Activated CD8-positive, alpha-beta memory T cell treated with anti-CD3 and anti-CD28 coated beads for 36 hours (primary cell): Measurements from ENCODE around the gene SLC35D1. TPM values are rescaled to one million over a fixed set of nuclear protein-coding genes. Genes with fewer than 3 reads are reported as not detected.
"Not testable (repeated sequence)": the region's sequence is repeated elsewhere in the genome, so short reads cannot be mapped to it uniquely, and the experiment has no call there.

Source experiments
- CTCF ChIA-PET: fragments of 350-600 bp; sonication (Branson Sonifier 250); formaldehyde crosslinking; loops from one replicate; lab custom pipeline; 2021; ENCODE audit warnings: antibody characterized with exemption; lab: Charles Lee
- POLR2A ChIA-PET: fragments of 350-600 bp; sonication (Branson Sonifier 250); formaldehyde crosslinking; loops from one replicate; lab custom pipeline; 2021; ENCODE audit warnings: antibody characterized with exemption; lab: Charles Lee
- total RNA-seq, 2 experiments: library from RNA; stranded (reverse); gene quantifications; one replicate each; pipeline ENCODE4 v1.2.3, GENCODE V29; 2021

SLC35D1 gene
- total RNA-seq, 2 experiments from 2014 or later, result 14.2 to 14.8 TPM

DNA sequence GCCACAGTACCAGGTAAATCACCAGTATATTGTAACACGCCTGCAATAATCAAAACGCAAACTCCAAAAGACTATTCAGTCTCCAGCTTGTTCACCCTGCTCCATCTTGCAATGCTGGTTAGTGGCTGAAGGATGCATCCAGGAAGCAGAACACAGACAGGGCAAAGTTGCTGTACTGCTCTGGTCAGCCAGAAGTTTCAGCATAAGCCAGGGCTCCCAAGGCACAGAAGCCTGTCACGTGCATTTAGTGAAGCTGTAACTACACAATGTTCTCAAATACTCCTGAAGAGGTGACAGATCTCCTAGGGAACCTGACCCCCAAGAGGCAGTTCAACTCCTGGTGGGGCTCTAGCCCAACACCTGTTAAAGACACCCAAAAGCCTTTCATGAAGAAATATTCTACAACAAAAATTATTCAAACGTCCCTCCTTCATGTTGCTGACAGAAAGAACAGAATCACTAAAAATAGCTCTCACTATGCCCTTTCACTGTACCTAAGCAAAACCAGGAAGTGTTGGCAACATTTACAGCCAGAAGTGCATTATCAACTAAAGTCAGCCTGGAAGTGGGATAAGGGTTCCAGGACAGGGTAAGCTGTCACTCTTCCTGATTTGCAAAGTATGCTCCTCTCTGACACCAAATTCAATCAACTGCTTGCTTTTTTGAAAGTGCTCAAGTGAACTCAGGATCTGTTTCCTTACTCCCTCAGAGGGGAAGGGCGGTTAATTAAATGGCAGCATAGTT is 52.1 kb downstream of the SLC35D1 start:
- ChIA-PET POLR2A (no interaction called here), CTCF (no interaction called here)

DNA sequence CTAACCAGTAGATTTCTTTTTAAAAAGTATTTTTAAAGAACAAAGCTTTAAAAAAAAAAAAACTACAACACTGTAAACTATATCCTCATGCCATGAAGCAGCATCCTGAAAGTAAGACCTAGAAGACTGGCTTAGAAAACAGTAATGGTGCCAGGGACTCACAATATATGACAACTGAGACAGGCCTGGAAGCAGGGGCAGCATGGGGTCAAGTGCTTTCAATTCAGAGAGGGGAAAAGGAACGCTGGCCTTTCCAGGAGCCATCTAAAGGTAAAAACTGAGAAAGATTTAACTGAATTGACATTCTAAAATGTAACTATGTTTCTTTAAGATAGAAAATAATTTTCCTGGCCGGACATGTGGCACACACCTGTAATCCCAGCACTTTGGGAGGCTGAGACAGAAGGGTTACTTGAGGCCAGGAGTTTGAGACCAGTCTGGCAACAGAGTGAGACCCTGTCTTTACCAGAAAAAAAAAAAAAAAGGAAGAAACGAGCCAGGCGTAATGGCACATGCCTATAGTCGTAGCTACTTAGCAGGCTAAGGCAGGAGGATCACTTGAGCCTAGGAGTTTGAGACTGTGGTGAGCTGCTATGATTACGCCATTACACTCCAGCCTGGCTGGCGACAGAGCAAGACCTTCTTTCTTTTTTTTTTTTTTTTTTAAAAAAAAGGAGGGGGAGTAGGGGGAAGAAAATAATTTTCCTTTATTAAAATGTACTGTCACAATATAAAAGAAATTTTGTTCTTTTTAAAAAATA is 54.1 kb downstream of the SLC35D1 start:
- ChIA-PET POLR2A (interaction anchor here (0.6 kb wide), 1 partner anchor 65 kb away, joined by 4 read pairs; no protein-coding TSS in a partner anchor), CTCF (no interaction called here)

DNA sequence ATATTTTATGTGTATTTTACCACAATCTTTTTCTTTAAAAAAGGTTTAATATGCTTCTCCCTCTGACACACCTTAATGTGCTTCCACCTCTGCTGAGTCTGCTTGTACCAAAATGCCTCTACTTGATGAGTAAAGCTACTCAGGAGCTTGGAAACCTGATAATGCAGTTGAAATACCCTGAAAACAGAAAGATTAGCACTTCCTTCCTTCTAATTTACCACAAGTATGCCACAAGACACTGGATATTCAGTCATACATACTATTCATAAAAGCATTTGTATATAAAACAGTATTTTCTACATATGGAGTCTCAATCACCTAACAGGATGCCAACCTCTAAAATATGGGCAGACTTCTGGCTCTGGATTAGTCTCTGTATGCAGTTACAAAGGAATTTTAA is 55.0 kb downstream of the SLC35D1 start:
- ChIA-PET POLR2A (interaction anchor here (0.6 kb wide), 1 partner anchor 65 kb away, joined by 4 read pairs; no protein-coding TSS in a partner anchor), CTCF (no interaction called here)

DNA sequence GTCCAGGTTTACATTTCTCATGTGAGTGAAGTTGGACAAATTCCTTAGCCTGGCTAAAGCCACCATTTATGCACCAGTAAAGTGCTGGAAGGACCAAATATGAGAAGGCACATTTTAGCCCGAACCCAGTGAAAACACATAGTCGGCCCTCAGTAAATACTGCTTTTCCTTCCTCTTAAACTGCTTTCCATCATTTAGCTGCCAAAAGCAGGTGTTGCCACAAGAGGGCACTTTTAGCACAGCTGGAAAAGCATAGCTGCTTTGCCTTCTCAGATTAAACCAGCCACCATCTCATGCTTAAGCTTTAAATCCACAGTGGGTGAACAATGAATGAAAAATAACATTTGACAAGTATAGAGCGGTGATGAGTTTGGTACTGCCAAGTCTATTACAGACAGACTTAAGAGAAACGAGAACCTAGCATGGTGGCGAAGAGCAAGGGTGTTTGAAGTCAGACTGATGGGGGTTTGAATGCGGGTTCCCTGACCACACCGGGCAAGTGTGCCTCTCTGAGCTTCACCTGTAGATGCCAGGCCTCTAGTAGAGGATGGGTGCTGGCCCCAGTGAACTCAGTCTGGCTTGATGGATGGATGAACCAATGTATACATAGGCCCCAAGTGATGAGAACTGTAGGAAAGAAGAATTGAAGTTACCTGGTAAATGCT is 57.8 kb downstream of the SLC35D1 start:
- CTCF ChIA-PET, result interaction anchor here (0.6 to 2.0 kb wide), 8 partner anchors 33 to 217 kb away, joined by 3 to 9 read pairs (median 4); no protein-coding TSS in a partner anchor
- POLR2A ChIA-PET, result no interaction called here

DNA sequence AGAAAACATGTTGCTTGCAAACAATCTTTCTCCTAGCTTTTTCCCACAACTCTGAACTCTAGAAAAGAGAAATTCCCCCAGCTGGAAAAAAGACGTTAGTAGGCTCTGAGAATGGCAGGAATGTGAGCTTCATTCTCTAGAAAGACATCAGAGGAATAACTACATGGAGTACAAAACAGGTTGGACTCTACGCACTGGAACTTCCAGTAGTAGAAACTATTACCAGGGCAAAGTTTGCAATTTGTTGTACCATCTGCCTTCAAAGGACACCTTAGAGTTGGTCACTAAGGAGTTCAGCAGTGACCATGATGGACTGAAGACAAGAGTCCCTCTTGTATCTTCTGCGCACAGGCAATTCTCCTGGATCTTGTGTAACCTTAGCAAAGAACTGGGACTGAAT is 60.9 kb downstream of the SLC35D1 start:
- ChIA-PET POLR2A (no interaction called here), CTCF (no interaction called here)

DNA sequence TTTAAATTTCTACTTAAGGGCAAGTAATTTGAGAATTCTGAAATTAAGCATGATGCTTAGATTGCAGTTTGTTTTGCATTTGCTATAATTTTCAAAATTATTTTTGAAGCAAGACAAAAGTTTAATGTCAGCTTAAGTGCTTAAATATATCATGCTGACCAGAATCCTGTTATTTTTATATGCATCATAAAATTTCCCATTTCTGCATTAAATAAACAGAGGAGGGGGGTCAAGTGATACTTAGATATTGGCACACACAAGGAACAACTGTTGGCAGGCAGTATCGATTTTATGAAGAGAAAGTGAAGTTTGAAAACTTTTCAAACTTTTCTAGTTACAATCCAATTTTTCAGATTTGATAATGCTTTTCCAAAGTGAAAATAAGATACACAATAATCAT is 68.1 kb downstream of the SLC35D1 start:
- ChIA-PET POLR2A (no interaction called here), CTCF (interaction anchor here (0.6 to 0.7 kb wide), 2 partner anchors 17 to 30 kb away, joined by 3 to 4 read pairs; no protein-coding TSS in a partner anchor)

DNA sequence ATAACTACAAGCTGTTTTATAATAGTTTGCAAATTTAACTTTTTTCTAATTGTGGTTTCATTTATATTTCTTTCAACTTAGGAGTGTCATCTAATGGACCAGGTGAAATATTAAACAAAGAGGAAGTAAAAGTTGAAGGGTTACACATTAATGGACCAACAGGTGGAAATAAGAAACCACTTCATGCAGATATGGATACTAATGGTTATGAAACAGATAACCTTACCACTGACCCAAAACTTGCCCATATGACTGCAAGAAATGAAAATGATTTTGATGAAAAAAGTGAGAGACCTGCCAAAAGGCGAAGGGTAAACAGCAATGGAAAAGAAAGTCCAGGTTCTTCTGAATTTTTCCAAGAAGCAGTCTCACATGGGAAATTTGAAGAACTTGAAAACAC is 69.5 kb downstream of the SLC35D1 start:
- ChIA-PET POLR2A (no interaction called here), CTCF (no interaction called here)

DNA sequence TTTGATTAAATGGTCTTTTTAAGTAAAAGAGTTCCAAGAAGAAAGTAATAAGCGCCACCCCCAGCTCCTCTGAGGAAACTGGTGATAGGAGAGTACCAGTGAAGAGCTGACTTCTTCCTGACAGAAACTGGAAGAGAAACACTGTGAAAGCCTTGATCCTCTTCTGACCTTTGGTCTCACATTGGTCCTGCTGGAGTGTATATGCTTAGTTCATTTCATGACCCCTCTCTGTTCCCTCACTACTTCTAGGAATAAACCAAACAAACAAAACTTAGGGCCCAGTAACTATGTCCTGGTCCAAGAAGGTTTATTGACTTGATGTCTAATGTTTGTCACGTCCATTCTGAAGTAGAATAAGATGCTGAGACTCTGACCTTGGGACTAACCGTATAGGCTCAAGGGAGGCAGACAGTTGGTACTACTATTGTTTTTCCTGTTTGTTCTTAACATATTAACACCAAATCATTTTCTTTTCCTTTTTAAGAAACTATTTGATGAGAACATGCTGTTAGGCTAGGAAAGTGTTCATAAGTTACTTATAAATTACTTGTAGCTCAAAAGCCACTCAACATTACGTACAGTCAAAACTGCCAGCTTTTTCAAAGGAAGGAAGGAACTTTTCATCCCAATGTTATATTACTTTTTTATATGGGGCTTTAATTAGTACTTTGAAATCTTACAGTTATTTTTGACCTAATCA is 71.2 kb downstream of the SLC35D1 start:
- ChIA-PET CTCF (no interaction called here), POLR2A (no interaction called here)

DNA sequence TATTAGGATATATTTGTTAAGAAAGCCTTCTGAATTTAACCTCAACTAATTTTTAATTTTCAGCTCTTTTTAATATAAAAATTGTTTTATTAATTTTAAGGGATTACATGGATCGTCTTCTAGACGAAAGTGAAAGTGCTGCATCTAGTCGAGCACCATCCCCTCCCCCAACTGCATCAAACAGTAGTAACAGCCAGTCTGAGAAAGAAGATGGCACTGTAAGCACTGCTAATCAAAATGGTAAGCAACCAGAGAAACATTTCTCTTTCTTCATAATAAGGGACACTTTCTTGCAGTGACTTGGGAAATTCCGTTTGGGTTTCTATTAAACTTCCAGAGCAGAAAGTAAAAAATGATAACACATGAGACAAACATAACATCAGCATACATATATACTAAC is 72.3 kb downstream of the SLC35D1 start:
- ChIA-PET POLR2A (no interaction called here), CTCF (no interaction called here)

DNA sequence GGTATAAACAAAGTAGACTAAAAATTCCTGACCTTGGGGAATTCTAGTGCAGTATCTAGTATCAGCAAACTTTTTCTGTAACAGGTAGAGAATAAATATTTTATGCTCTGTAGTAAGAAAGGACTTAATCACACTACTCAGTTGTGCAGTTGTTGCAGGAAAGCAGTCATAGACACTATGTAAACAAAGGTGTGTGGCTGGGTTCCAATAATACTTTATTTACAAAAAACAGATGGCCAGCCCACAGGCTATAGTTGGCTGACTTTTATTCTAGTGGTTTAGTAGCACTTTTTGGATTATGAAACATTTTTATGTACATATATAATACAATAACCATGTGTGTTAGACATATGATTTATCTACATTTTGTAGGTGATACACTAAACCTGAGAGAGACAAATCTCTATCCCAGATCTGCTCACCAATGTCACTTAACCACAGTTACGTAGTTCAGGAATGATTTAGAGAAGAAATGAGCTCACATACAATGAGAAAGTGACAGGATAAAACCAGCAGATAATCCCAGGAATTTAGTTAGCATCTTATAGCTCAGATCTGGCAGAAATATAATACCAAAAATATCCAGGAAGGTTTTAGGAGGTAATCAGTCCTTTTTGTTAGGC is 73.1 kb downstream of the SLC35D1 start:
- ChIA-PET CTCF (no interaction called here), POLR2A (interaction anchor here (0.6 kb wide), 1 partner anchor 38 kb away, joined by 3 read pairs; no protein-coding TSS in a partner anchor)

DNA sequence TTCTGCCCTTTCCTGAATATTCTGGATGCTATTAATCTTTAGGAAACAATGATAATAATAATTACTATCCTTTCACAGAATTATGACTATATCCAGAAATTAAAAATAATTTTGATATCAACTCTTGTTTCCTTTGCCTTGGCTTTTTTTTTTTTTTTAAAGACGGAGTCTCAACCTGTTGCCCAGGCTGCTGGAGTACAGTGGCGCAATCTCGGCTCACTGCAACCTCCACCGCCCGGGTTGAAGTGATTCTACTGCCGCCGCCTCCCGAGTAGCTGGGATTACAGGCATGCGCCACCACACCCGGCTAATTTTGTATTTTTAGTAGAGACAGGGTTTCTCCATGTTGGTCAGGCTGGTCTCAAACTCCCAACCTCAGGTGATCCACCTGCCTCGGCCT is 74.3 kb downstream of the SLC35D1 start:
- CTCF ChIA-PET, POLR2A ChIA-PET: not testable (repeated sequence)

DNA sequence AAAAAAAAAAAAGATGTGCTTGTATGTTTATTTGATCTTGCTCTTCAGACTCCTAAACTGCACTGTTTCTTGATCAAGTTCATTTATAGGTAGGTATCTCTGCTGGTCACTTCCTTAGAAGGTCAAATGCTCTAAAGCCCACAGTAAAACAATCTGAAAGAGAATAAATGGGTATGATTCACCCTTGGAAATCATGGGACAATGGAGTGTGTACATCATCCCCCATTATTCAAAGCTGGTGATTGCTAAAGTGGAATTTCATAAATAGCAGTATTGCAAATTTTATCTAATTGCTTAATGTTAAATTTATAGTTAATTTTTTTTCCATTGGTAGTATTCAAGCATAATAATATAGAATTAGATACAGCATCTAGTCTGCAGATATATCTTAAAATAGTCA is 75.7 kb downstream of the SLC35D1 start:
- POLR2A ChIA-PET, result no interaction called here

DNA sequence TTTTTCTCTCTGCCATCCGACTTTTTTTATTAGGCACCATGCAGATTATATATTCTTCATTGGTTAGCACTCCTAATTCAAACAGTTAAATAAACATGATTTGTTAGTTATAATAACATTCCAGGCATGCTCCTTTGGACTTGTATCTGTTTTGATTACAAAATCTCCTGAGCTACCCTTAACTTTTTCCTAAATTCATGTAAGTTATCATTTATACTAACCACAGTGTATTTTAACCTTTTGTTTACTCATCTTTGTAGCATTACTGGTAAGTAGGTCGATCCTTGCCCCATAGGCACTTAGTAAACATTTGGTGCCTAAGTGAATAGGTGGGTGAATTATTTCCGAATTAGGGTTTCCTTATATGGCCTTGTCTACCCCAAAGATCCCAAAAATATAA is 85.4 kb downstream of the SLC35D1 start:
- ChIA-PET CTCF (interaction anchor here (0.7 kb wide), 1 partner anchor 18 kb away, joined by 4 read pairs; no protein-coding TSS in a partner anchor), POLR2A (interaction anchor here (0.7 kb wide), 1 partner anchor 34 kb away, joined by 3 read pairs; no protein-coding TSS in a partner anchor)

More for the DNA sequence above, 75.7 kb downstream of the SLC35D1 start:
- CTCF ChIA-PET, result no interaction called here

DNA sequence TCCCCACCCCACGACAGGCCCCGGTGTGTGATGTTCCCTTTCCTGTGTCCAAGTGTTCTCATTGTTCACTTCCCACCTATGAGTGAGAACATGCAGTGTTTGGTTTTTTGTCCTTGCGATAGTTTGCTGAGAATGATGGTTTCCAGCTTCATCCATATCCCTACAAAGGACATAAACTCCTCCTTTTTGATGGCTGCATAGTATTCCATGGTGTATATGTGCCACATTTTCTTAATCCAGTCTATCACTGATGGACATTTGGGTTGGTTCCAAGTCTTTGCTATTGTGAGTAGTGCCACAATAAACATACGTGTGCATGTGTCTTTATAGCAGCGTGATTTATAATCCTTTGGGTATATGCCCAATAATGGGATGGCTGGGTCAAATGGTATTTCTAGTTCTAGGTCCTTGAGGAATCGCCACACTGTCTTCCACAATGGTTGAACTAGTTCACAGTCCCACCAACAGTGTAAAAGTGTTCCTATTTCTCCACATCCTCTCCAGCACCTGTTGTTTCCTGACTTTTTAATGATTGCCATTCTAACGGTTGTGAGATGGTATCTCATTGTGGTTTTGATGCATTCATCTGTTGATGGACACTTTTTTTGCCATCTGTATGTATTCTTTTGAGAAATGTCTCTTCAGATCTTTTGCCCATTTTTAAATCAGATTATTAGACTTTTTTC is 87.6 kb downstream of the SLC35D1 start:
- CTCF ChIA-PET, result interaction anchor here (0.6 kb wide), 1 partner anchor 48 kb away, joined by 4 read pairs; no protein-coding TSS in a partner anchor
- POLR2A ChIA-PET, result not testable (repeated sequence)

DNA sequence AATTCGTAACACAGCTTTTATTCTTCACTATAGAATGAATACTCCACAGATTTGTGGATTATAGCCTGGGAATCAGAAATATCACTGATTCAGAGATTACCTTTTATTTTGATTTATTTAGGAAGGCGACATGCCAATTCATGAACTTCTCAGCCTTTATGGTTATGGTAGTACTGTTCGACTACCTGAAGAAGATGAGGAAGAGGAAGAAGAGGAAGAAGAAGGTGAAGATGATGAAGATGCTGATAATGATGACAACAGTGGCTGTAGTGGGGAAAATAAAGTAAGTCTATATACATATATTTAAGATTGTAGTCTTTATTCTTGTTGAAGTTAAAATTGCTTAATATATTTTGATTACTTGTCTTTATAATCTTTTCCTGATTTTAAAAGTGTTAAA is 96.0 kb downstream of the SLC35D1 start:
- ChIA-PET POLR2A (no interaction called here), CTCF (no interaction called here)

DNA sequence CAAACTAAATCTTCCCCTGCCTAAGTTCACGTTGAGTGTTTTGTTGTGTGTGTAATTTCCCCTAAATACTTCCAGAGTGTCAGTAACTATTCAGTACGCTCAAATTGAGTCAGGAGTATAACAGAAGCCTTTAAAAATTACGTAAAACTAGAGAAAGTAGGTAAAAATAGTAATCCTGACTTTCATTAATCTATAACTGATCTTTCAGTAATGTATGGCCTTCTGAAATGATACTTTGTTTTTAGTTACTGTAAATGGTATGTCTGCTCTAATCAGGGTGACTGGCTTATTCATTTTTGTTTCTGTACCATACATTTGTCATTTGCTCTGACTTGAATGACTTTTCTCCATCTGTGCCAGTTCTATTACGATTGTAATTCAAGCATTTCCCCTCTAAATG is 99.7 kb downstream of the SLC35D1 start:
- ChIA-PET POLR2A (interaction anchor here (0.6 kb wide), 1 partner anchor 41 kb away, joined by 9 read pairs; no protein-coding TSS in a partner anchor), CTCF (no interaction called here)

DNA sequence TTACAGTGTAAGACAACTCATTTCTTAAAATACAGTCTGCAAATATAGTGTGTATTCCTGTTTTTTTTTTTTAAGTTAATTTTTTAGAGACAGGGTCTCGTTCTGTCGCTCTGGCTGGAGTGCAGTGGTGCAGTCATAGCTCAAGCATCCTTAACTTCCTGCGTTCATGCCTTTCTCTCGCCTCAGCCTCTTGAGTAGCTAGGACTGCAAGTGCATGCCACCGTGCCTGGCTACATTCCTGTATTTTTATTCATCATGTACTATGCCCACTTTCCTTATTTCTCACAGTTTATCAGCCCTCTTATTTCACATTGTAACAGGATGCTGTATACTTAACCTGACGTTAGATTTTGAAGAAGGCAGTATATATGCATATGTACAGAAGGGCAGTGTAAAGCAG is 102.4 kb downstream of the SLC35D1 start:
- ChIA-PET CTCF (no interaction called here), POLR2A (interaction anchor here (1.1 kb wide), 1 partner anchor 10 kb away, joined by 4 read pairs; no protein-coding TSS in a partner anchor)
